ENCODE data around the gene LPP. TPM values are rescaled to one million over a fixed set of nuclear protein-coding genes. Genes with fewer than 3 reads are reported as not detected.

The LPP gene
- total RNA-seq, 1 donor from 2014 or later: 14.2 TPM

GRCh38 chr3:188624828-188625227 lies 470.9 kb downstream of the LPP start:
- Histone ChIP-seq H3K4me3 (ENCODE audit: low read depth, low read length) (no peak overlapping the region), H3K36me3 (ENCODE audit: control insufficient read depth, insufficient read depth, low read length) (no peaks in the 10 kb centered on the region), H3K27me3 (ENCODE audit: control insufficient read depth, insufficient read depth, low read length) (no peaks in the 10 kb centered on the region)
- TF ChIP-seq, protein P1, sequence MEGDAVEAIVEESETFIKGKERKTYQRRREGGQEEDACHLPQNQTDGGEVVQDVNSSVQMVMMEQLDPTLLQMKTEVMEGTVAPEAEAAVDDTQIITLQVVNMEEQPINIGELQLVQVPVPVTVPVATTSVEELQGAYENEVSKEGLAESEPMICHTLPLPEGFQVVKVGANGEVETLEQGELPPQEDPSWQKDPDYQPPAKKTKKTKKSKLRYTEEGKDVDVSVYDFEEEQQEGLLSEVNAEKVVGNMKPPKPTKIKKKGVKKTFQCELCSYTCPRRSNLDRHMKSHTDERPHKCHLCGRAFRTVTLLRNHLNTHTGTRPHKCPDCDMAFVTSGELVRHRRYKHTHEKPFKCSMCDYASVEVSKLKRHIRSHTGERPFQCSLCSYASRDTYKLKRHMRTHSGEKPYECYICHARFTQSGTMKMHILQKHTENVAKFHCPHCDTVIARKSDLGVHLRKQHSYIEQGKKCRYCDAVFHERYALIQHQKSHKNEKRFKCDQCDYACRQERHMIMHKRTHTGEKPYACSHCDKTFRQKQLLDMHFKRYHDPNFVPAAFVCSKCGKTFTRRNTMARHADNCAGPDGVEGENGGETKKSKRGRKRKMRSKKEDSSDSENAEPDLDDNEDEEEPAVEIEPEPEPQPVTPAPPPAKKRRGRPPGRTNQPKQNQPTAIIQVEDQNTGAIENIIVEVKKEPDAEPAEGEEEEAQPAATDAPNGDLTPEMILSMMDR (IDR thresholded peaks at IDR 0.05; ENCODE audit: insufficient read depth, low read length, severe bottlenecking): no peak
- DNase-seq (ENCODE audit: low read depth) (no peak), FAIRE-seq (no peak)

DNA sequence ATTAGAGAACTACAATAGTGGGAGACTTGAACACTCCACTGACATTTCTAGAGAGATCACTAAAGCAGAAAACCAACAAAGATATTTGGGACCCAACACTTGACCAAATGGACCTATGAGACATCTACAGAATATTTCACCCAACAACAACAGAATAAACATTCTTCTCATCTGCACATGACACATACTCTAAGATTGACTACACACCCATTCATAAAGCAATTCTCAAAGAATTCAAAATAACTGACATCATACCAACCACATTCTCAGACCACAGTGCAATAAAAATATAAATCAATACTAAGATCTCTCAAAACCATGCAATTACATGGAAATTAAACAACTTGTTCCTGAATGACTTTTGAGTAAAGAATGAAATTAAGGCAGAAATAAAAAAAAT lies 473.7 kb downstream of the LPP start:
- TF ChIP-seq, protein P1 (IDR thresholded peaks at IDR 0.05; ENCODE audit: insufficient read depth, low read length, severe bottlenecking): no peak
- FAIRE-seq (no peak), DNase-seq (ENCODE audit: low read depth) (peak; percentile 80)
- H3K4me3 ChIP-seq (ENCODE audit: low read depth, low read length): no peak overlapping the region
- H3K36me3 ChIP-seq (ENCODE audit: control insufficient read depth, insufficient read depth, low read length): no peaks in the 10 kb centered on the region
- no peaks in the 10 kb centered on the region for H3K27me3 ChIP-seq (ENCODE audit: control insufficient read depth, insufficient read depth, low read length)

DNA sequence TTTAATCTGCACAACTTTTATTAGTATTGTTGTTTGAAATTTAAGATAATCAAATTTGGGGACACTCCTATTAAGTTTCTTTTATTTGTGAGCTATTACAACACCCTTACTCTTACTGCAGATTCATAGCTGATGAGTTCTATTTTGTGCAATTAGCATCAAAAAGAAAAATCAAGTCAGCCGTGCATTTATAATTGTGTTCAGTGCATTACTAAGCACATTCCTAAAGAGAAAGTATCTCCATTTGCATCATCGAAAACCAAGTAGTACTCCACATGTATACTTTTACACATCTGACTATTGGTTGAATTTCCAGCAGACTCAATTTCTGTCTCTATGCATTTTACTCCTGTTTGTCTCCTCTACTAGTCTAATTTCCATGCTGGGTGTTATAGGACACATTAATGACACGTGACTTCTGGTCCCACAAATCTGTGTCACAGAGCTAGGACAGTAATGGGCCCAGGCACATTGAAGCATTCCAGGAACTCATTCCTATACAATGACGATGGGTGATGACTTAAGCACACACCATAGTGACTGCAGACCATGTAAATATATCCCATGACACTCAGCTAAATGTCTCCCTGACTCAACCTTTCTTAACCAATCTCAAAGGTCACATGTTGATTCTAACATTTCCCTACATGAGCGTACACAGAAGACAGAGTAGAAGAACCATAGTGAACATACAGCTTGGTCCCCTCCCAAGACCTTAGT lies 477.5 kb downstream of the LPP start:
- TF ChIP-seq, protein P1 (IDR thresholded peaks at IDR 0.05; ENCODE audit: insufficient read depth, low read length, severe bottlenecking): no peak
- Histone ChIP-seq H3K4me3 (ENCODE audit: low read depth, low read length) (no peak overlapping the region), H3K36me3 (ENCODE audit: control insufficient read depth, insufficient read depth, low read length) (no peaks in the 10 kb centered on the region), H3K27me3 (ENCODE audit: control insufficient read depth, insufficient read depth, low read length) (no peaks in the 10 kb centered on the region)
- FAIRE-seq (peak; percentile 93), DNase-seq (ENCODE audit: low read depth) (peak; percentile 95)

DNA sequence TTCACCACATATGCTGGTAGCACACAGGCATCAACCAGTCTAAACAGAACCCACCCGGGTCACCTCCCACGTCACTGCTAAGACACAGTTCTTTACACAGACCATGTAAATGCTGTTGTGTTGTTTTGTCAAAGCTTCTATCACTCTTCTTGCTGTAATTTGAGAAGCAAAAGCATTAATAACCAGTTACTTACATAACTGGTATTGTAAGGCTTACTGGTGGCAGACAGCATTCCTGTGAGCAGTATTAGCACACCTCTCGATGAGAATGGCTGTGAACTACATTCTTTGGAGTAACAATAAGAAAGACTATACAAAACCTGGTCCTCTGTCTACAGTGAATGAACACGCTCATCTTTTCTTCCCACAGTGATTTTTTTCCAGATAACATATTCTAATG lies 479.2 kb downstream of the LPP start:
- Histone ChIP-seq H3K36me3 (ENCODE audit: control insufficient read depth, insufficient read depth, low read length) (no peaks in the 10 kb centered on the region), H3K27me3 (ENCODE audit: control insufficient read depth, insufficient read depth, low read length) (no peaks in the 10 kb centered on the region), H3K4me3 (ENCODE audit: low read depth, low read length) (no peak overlapping the region)
- TF ChIP-seq, protein P1 (IDR thresholded peaks at IDR 0.05; ENCODE audit: insufficient read depth, low read length, severe bottlenecking): no peak
- DNase-seq (ENCODE audit: low read depth): peak; percentile 60
- FAIRE-seq: peak; percentile 32

- H3K4me3 ChIP-seq (ENCODE audit: low read depth, low read length): no peak overlapping the region
- TF ChIP-seq, protein P1 (IDR thresholded peaks at IDR 0.05; ENCODE audit: insufficient read depth, low read length, severe bottlenecking): no peak
- no peak for DNase-seq (ENCODE audit: low read depth)
- no peaks in the 10 kb centered on the region for H3K36me3 ChIP-seq (ENCODE audit: control insufficient read depth, insufficient read depth, low read length)
- no peaks in the 10 kb centered on the region for H3K27me3 ChIP-seq (ENCODE audit: control insufficient read depth, insufficient read depth, low read length)
- FAIRE-seq: no peak
These were observed 480.3 kb downstream of the LPP start for GRCh38 chr3:188634285-188634684.
